Kidney glomerular epithelial cell (primary cell): ENCODE results near the gene PHYHIPL.

ENCODE experiments used
- DNase-seq: peaks from one replicate; lab custom pipeline; 2025; lab: John Stamatoyannopoulos, UW

The PHYHIPL gene

DNA sequence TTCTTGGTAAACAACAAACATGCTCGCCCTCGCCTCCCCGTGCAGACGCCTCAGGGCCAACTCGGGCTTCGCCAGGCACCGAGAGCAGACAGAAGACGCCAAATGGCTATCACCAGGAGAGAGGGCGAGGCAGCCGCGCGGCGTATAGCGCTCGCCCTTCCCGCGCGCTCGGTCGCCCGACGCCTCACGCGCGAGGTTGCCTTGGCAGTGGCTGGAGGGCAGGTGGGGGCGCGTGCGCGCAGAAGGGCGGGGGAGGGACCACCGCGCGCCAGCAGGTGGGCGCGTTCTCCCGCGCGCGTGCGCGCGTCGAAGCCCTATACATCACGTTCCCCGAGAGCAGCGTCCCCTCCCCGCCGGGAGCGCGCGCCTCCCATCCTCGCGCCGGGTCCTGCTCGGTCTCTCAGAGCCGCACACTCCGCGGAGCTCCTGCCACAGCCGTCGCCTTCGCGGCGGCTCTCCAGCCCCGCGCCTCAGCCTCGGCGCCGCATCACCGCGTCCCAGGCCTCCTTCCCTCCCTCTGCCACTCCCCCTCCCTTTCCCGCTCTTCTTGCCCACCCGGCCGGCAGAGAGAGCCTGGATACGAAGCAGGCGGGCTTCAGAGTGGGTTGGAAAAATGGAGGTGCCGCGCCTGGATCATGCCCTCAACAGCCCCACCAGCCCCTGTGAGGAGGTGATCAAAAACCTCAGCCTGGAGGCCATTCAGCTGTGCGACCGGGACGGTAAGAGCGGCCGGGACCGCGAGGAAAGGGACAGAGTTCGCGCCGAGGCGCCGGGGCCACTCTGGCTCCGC, at the start of gene PHYHIPL:
TSS of gene PHYHIPL (plus strand) at position 403 of the 790 bp plus-strand sequence. CDS start at position 614, 211 bp downstream.
- peak; percentile 3 for DNase-seq

DNA sequence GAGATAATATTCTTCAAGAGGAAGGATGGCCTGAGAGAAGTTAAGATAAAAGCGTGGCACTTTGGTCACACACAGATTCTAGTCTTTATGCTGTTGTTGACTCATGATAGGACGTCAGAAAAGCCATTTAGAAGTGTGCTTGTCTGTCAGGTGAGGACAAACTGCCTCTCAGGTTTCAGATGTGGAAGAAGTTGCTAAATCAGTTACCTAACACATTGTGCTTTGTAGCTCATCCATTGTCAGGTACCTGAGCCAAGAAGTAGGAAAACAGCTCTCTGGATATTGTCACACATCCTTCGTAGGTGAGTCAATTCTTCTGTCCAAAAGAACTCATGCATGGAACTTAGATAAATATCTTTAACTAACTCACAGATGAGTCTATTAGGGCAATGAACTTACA, 49.5 kb upstream of the PHYHIPL start:
- DNase-seq: peak; percentile 27

GRCh38 chr10:59127991-59128390, 48.5 kb upstream of the PHYHIPL start:
- DNase-seq: no peak

DNA sequence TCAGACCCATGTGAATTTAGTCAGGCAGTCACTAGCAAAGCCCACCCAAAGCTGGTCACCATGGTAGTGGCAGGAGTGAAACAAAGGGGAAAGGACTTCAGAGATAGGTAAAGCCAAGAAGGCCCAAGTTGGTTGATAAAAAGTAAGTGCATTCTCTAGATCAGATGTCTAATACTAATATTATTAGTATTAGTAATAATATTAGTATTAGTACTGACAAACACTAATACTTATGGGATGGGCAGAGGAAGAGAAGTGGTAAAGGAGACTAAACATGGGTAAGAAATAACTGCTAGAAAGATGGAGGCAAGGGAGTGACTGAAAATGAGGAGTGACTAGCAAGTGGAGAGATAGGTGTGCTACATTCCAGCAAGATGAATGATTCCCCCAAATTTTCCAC, 46.6 kb upstream of the PHYHIPL start:
- DNase-seq: no peak

DNA sequence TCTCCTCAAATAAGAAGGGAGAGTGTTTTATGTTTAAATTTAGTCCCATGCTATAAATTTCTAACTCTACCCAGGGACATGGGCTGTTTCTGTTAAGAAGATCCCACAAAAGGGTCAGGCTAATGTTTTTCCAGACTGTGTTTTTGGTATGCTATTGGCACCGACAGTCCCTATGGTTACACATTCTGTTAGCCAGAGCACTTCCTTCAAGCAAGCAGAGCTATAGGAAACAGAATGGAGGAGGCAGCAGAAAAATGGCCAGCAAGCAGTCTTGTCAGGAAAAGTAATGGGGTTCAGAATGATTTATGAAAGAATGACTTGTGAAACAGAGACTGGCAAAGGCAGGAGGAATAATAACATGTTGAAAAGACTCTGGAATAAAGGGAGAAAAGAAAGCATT, 44.8 kb upstream of the PHYHIPL start:
- DNase-seq: no peak

DNA sequence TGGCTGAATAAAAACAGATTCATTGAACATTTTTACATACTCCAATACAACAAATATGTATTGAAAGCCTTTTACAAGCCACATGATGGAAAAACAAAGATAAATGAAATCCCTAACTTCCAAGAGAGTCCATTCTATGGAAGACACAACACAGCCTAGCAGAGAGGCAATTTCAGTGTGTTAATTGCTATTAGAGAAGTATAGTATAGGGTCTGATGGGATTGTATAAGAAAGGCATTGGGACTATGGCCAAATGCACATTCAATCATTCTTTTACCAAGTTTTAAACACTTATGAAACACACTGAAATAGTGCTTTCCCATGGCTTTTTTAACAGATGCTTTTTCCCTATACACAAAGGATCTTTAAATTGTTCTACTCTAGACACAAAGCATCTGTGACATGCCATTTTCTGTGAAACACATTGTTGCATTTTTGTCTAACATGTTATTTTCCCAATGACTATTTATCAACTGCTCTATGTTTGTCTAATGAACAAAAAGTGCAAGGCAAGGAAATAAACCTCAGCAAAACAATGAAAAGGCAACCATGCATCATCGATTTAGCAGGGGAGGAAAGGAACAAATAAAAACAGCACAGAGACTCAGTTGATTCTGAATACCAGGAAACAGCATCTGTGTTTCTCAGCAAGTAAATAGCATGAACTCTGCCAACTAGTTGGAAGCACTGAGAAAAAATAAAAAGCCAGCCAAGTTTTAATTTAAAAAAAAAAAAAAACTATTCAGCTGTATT, 42.4 kb upstream of the PHYHIPL start:
- DNase-seq: no peak

- no peak for DNase-seq
Measured at GRCh38 chr10:59134785-59135184, 41.7 kb upstream of the PHYHIPL start.

DNA sequence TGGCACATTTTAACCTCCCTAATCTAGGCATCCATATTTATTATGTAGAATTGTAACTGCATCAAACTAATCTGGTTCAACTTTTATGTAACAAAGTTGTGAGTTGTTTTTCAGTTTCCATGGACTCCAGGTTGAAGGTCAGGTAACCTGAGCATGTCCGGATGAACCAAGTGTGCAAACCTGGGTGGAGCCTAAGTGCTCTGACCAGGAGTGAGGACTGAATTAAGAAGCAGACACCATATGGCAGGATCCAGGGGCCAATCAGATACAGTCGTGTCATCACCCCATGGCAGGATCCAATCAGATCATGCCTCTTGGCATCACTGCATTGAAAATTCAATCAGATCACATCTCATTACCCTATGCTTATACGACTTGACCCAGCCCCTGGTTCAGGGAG, 41.2 kb upstream of the PHYHIPL start:
- no peak for DNase-seq

GRCh38 chr10:59138052-59138451, 38.4 kb upstream of the PHYHIPL start:
- DNase-seq: no peak

- DNase-seq: no peak
Measured at GRCh38 chr10:59143544-59143943, 32.9 kb upstream of the PHYHIPL start.

DNA sequence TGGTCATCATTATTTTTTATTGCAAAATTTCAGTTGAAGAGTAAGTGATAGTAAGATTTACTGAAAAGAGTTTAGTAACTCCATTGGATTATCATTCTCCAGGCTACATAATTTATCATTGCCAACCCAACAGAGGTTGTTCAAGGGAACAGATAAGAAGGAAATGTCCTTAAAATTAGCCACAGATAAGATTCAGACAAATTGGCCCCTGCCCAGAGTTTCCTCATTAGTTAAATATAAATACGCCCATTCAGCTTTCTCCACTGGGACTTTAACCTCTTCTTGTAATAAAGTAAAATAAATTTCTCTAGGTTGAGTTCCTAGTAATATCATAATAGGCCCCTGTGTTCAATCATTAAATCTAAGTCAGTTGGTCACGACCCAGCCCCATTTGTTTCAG, 27.7 kb upstream of the PHYHIPL start:
- no peak for DNase-seq

DNA sequence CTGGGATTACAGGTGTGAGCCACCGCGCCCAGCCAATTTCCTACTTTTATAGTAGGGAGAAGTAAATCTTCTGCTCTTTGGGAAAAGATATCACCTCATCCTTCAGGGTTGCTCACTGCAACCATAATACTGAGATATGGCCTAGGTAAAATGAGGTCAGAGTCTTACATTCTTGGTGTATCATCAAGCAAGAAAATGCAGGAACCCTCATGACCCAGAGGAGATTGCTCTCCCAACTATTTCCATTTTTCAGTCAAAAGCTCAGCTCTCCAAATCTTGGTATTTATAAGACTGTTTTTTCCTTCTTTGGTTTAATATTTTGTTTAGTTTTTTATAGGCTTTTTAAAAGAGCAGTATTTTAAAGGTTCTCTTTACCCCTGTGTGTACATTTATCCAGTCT, 20.9 kb upstream of the PHYHIPL start:
- DNase-seq: no peak

DNA sequence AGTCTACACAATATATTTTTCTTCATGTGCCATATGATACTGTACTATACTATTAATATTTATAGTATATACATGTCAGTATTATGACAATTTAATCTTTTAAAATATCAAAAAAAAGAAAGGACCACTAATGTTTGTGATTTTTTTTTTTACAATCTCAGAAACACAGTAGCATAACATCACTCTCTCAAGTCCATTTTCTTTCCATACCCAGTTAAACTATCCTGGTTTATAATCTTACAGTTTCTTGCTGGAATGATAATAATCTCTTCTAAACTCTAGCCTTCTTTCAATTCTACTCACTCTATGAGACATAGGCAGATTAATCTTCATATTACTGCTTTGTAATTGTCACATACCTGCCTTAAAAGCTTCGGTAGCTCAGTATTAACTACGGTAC, 8.9 kb upstream of the PHYHIPL start:
- no peak for DNase-seq

GRCh38 chr10:59172567-59172966, 3.9 kb upstream of the PHYHIPL start:
- DNase-seq: no peak

DNA sequence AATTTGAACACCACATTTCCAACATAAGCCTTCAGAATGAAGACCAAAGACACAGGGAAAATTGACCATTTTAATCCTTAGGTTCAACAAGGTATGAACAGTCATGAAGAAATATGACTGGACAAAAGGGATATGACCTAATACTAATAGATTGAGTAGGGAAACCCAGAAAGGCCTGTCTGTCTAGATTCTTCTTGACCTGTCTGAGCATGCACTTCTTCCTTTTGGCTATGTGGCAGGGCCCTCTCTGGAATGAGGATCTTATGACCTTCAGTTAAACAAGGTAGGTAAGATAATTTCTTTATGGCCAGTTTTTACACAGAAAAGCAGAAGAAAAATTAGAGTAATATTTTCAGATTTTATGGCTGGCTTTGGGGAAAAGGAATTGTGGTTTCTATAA, 3.0 kb upstream of the PHYHIPL start:
- DNase-seq: no peak

DNA sequence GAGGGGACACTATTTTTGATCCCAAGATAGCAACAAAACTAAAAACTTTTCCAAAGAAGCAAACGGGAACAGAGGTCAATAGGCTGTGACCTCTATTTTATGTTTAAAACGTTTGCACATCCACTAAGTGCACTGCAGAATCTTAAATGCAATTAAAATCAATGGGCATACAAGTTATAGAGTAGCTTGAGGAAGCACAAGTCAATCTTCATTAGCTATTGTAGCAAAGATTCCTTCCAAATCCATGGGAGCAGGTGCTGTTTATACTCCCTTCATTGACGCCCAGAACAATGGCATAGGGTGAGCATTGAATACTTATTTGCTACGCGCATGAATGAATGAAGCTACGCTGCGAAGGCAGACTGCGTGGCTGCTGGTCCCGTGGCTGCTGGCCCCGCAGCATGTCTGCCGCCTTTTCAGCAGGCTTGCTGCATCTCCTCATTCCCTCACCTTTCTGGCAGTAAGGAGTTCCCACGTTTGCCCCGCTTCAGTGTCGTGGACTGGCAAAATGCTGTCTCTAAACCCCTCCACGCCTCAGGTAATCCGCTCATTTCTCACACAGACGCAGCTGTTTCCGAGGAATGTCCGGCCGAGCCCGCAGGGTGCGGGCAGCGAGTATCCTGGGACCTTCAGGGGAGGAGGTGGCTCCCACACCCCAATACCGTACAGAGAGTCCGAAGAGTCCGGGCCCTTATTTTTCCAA, 754 bp upstream of the PHYHIPL start:
- DNase-seq: no peak

- peak; percentile 85 for DNase-seq
Measured at GRCh38 chr10:59177031-59177797, 771 bp downstream of the PHYHIPL start.

GRCh38 chr10:59177836-59178235, 1.4 kb downstream of the PHYHIPL start:
- DNase-seq: no peak

DNA sequence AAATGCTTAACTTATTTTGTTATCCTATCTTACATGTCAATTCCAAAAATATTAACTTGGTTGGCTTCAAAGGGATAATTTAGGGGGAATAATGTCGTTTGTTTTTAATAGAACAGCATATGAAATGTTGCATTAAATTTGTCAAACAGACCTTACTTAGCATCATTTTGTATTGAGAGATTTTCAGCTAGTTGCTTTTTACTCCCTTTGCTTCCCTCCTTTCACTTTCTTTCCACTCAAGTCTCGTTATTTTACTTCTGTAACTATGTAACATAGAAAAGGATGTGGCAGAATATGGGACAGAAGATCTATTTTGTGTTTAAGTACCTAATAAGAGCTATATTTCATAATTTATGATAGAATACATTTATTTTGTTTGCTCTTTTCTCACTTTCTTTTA, 2.6 kb downstream of the PHYHIPL start:
- no peak for DNase-seq

DNA sequence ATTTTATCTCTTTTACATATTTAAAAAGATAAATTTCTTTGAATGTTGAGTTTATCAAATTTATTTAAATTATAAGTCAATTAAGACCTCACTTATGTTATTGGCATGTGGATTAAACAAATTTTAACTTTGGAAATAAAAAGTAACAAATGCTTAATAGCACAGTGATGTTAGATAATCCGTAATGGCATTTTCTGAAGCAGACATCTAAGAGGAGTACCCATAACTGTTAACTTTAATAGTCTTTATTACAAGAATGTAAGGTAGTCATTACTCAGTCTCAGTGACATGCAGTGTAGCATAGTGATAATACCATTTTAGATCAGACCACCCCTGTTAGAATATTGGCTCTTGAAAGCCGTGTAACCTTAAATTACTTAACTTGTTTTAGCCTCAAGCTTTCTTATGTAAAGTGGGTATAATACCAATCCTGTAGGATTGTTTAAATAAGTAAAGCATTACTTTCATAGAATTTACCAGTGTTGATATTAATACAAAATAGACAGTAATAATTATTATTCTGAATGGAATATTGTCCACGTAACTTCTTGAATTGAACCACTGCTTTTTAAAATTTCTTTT, 4.3 kb downstream of the PHYHIPL start:
- DNase-seq: no peak

- peak; percentile 81 for DNase-seq
Measured at GRCh38 chr10:59181668-59182067, 5.2 kb downstream of the PHYHIPL start.

DNA sequence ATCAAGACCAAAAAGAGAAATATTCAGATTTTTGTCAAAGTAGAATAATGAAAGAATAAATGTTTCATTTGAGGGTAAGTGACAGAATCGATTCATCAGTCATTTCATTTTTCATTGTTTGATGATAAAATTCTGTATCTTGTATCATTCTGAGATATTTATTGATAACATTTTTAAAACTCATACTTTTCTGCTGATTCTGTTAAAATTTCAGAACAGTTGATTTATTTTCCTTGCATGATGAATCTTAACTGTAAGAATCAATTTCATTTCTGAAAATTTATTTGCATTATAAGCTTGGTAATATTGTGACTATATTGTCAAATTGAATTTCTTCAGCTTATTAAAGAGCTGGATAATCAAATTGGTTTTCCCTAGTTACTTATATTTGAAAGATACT, 13.9 kb downstream of the PHYHIPL start:
- DNase-seq: no peak
